AML-193 (cell line): ENCODE results near the gene DNAAF8.

Source experiments
- DNase-seq, 2 experiments: peaks; one replicate each; lab custom pipeline; 2025; lab: John Stamatoyannopoulos, UW

Gene DNAAF8

GRCh38 chr16:4753227-4753626 is 18.9 kb downstream of the DNAAF8 start:
- no peak for DNase-seq

GRCh38 chr16:4754865-4755264 is 20.5 kb downstream of the DNAAF8 start:
- no peak for DNase-seq

GRCh38 chr16:4755687-4756086 is 21.4 kb downstream of the DNAAF8 start:
- DNase-seq: no peak

- no peak for DNase-seq
These were observed 26.0 kb downstream of the DNAAF8 start for GRCh38 chr16:4760221-4760910.

GRCh38 chr16:4762205-4762604 is 27.9 kb downstream of the DNAAF8 start:
- no peak for DNase-seq

GRCh38 chr16:4763791-4764190 is 29.5 kb downstream of the DNAAF8 start:
- DNase-seq: no peak

- no peak for DNase-seq
These were observed 31.5 kb downstream of the DNAAF8 start for GRCh38 chr16:4765511-4766474.

- DNase-seq: peak; percentile 81 to 92
These were observed 32.7 kb downstream of the DNAAF8 start, which contains the start of gene ZNF500 for GRCh38 chr16:4766875-4767628. ZNF500 (minus strand) TSS chr16:4767162; CDS start chr16:4765978, 1,184 bp downstream.

- peak; percentile 3 to 16 for DNase-seq
These were observed 33.7 kb downstream of the DNAAF8 start for GRCh38 chr16:4767872-4768548.

GRCh38 chr16:4768549-4769305 is 34.4 kb downstream of the DNAAF8 start:
- peak in 1 of 2 experiments; percentile 16 for DNase-seq

GRCh38 chr16:4769306-4769638 is 34.9 kb downstream of the DNAAF8 start:
- DNase-seq: no peak

GRCh38 chr16:4771646-4772045 is 37.3 kb downstream of the DNAAF8 start:
- no peak for DNase-seq

- DNase-seq: no peak
These were observed 38.0 kb downstream of the DNAAF8 start for GRCh38 chr16:4772351-4772750.

- DNase-seq: no peak
These were observed 40.7 kb downstream of the DNAAF8 start for GRCh38 chr16:4775005-4775404.

GRCh38 chr16:4776141-4776705 is 41.9 kb downstream of the DNAAF8 start:
- no peak for DNase-seq

GRCh38 chr16:4777339-4778049 is 43.2 kb downstream of the DNAAF8 start:
- DNase-seq: no peak

- no peak for DNase-seq
These were observed 43.7 kb downstream of the DNAAF8 start for GRCh38 chr16:4778050-4778392.

GRCh38 chr16:4780235-4780634 is 45.9 kb downstream of the DNAAF8 start:
- no peak for DNase-seq

- no peak for DNase-seq
These were observed 49.1 kb downstream of the DNAAF8 start for GRCh38 chr16:4783251-4783950.

- DNase-seq: no peak
These were observed 49.6 kb downstream of the DNAAF8 start for GRCh38 chr16:4783951-4784336.
